Effector memory CD4-positive, alpha-beta T cell (primary cell): Measurements from ENCODE around the gene KRTAP12-4.

Experiments
- DNase-seq, 3 donors: peaks; one replicate each; pipeline ENCODE4 v3.0.0-alpha.2; 2020
- H3K27ac ChIP-seq: 2 replicates; pipeline ENCODE4 v1.7.0; 2013; ENCODE audit warnings: mild to moderate bottlenecking, low read length, moderate library complexity; ENCODE audit not compliant: insufficient read depth, poor library complexity, severe bottlenecking
- H3K27me3 ChIP-seq: replicated peaks from 2 replicates; pipeline ENCODE4 v1.7.0; 2013; ENCODE audit warnings: mild to moderate bottlenecking, low read length; ENCODE audit not compliant: insufficient read depth, control insufficient read depth, poor library complexity, severe bottlenecking
- H3K36me3 ChIP-seq: 2 replicates; pipeline ENCODE4 v1.7.0; 2013; ENCODE audit warnings: mild to moderate bottlenecking, low read length, moderate library complexity; ENCODE audit not compliant: control insufficient read depth, insufficient read depth
- H3K4me1 ChIP-seq: 2 replicates; pipeline ENCODE4 v1.7.0; 2013; ENCODE audit warnings: low read length, mild to moderate bottlenecking; ENCODE audit not compliant: control insufficient read depth, insufficient read depth, poor library complexity, severe bottlenecking
- H3K4me3 ChIP-seq: 2 replicates; pipeline ENCODE4 v1.7.0; 2013; ENCODE audit warnings: low read length, low read depth, mild to moderate bottlenecking; ENCODE audit not compliant: insufficient read depth, poor library complexity, severe bottlenecking
- H3K9me3 ChIP-seq: 2 replicates; pipeline ENCODE4 v1.7.0; 2013; ENCODE audit warnings: mild to moderate bottlenecking, low read length, moderate library complexity; ENCODE audit not compliant: control insufficient read depth

The KRTAP12-4 gene

DNA sequence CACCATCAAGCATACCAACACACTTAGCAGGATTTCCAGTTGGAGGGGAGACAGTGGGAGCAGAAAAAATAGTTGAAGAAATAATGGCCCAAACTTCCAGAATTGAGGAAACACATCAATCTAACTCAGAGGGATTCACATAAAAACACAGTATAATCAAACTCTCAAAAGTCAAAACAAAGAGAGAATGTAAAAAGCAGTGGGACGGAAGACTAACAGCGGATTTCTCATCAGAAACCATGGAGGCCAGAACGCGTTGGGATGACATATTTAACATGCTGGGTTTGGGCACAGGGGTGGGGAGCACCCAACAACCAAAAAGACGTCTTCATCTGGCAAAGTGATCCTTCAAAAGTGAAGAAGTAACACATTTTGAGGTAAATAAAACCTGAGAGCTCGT is 34.6 kb downstream of the KRTAP12-4 start:
- Histone ChIP-seq H3K27ac (no peak overlapping the region), H3K4me1 (peaks cover 25% of the 10 kb centered on the region), H3K27me3 (no peaks in the 10 kb centered on the region), H3K36me3 (no peaks in the 10 kb centered on the region), H3K9me3 (peaks cover 7% of the 10 kb centered on the region), H3K4me3 (no peak overlapping the region)
- no peak for DNase-seq

GRCh38 chr21:44618909-44619308 is 35.5 kb downstream of the KRTAP12-4 start:
- DNase-seq, result peak; percentile 36 to 51 (median 45)
- peaks cover under 1% of the 10 kb centered on the region for H3K9me3 ChIP-seq

GRCh38 chr21:44618504-44618903 is 36.0 kb downstream of the KRTAP12-4 start:
- Histone ChIP-seq H3K27me3 (no peaks in the 10 kb centered on the region), H3K27ac (peak overlapping the region; percentile 44), H3K4me1 (peaks cover 25% of the 10 kb centered on the region), H3K9me3 (no peaks in the 10 kb centered on the region), H3K36me3 (no peaks in the 10 kb centered on the region), H3K4me3 (peak overlapping the region; percentile 6)
- DNase-seq, result no peak

More at GRCh38 chr21:44618909-44619308, 35.5 kb downstream of the KRTAP12-4 start:
- H3K27ac ChIP-seq, result peak overlapping the region; percentile 44
- no peaks in the 10 kb centered on the region for H3K36me3 ChIP-seq
- peaks cover 25% of the 10 kb centered on the region for H3K4me1 ChIP-seq
- no peak overlapping the region for H3K4me3 ChIP-seq
- H3K27me3 ChIP-seq, result no peaks in the 10 kb centered on the region

DNA sequence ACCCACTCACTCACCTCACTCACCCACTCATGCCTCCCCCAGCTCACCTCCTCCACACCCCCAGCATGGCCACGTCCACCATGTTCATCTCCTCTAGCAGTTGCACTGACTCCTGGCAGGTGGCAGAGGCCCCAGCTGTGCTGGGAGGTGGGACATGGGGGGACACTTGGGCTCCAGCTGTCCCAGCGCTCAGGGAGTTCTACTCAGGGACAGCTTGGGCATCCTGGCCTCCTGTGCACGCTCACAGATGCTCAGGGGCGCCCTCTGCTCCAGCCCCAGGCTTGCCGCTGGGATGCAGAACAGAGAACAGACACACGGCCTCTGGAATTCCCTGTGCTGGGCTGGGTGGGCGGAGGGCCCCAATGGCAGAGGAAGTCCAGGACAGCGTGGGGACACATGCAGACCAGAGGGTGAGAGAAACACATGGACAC is 37.4 kb downstream of the KRTAP12-4 start:
- Histone ChIP-seq H3K4me1 (peaks cover 25% of the 10 kb centered on the region), H3K36me3 (no peaks in the 10 kb centered on the region), H3K4me3 (no peak overlapping the region), H3K27me3 (no peaks in the 10 kb centered on the region), H3K9me3 (no peaks in the 10 kb centered on the region), H3K27ac (no peak overlapping the region)
- no peak for DNase-seq

- Histone ChIP-seq H3K4me1 (peaks cover 25% of the 10 kb centered on the region), H3K27me3 (no peaks in the 10 kb centered on the region), H3K36me3 (no peaks in the 10 kb centered on the region), H3K4me3 (no peak overlapping the region), H3K27ac (no peak overlapping the region), H3K9me3 (no peaks in the 10 kb centered on the region)
- no peak for DNase-seq
Observed at GRCh38 chr21:44616591-44616926, 37.9 kb downstream of the KRTAP12-4 start.

DNA sequence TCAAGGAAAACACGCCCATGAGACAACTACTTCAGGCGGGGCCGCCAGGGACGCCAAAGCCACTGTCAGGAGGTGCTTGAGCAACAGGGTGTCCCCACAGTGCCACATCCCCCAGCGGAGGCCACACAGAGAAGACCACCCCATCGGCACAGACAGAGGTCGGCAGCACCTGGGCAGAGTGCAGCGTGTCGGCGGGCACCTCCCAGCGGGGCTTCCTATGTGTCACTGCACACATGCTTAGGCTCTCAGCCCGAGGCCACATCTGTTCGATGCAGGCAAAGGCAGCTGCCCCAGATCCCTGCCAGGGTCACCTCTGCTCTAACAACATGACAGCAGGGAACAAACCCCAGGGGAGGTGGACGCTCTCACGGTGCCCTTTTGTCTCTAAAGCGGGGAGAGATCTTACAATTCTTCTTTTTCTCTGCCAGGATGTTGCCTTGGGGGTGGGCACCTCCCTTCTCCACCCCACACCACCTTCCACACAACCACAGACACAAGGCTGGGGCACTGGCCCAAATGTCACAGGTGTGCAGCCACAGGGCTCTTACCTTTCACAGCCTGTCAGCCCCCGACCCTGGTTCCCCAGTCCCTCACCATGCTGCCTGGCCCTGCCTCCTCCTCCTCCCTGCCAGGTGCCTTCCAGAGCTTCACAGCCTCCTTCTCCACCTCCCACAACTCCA is 38.4 kb downstream of the KRTAP12-4 start:
- H3K9me3 ChIP-seq, result no peaks in the 10 kb centered on the region
- no peak overlapping the region for H3K4me3 ChIP-seq
- peaks cover 25% of the 10 kb centered on the region for H3K4me1 ChIP-seq
- no peak for DNase-seq
- no peak overlapping the region for H3K27ac ChIP-seq
- no peaks in the 10 kb centered on the region for H3K27me3 ChIP-seq
- no peaks in the 10 kb centered on the region for H3K36me3 ChIP-seq

- H3K9me3 ChIP-seq, result no peaks in the 10 kb centered on the region
- H3K36me3 ChIP-seq, result no peaks in the 10 kb centered on the region
- H3K4me3 ChIP-seq, result no peak overlapping the region
- DNase-seq, result no peak
- peaks cover 25% of the 10 kb centered on the region for H3K4me1 ChIP-seq
- no peak overlapping the region for H3K27ac ChIP-seq
- no peaks in the 10 kb centered on the region for H3K27me3 ChIP-seq
Observed at GRCh38 chr21:44615466-44615865, 39.0 kb downstream of the KRTAP12-4 start.

DNA sequence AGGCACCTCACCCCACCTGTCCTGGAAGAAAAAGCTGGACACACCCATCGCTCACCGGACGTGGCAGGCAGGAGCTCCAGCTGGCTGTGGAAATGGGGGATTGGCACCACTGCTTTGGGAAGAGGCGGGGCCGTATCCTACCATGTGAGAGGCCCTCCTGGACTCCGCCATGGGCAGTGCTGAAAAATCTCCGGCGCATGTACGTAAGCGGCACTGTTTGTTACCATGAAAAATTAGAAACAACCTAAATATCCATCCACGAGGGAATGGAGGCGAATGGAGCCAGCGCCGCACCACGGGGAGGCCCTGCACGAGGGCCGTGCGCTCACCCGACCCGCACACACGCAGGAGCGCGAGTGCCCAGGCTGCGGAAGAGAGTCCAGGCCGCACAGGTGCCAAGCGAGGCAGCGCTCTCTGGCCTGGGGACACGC is 39.5 kb downstream of the KRTAP12-4 start:
- Histone ChIP-seq H3K4me3 (no peak overlapping the region), H3K27me3 (no peaks in the 10 kb centered on the region), H3K36me3 (no peaks in the 10 kb centered on the region), H3K27ac (no peak overlapping the region), H3K9me3 (no peaks in the 10 kb centered on the region), H3K4me1 (peaks cover 23% of the 10 kb centered on the region)
- DNase-seq, result no peak

GRCh38 chr21:44614161-44614631 is 40.3 kb downstream of the KRTAP12-4 start:
- Histone ChIP-seq H3K27me3 (no peaks in the 10 kb centered on the region), H3K27ac (no peak overlapping the region), H3K4me3 (no peak overlapping the region), H3K36me3 (no peaks in the 10 kb centered on the region), H3K4me1 (peaks cover 15% of the 10 kb centered on the region), H3K9me3 (no peaks in the 10 kb centered on the region)
- DNase-seq, result no peak

GRCh38 chr21:44613386-44614155 is 40.9 kb downstream of the KRTAP12-4 start:
- H3K27me3 ChIP-seq, result no peaks in the 10 kb centered on the region
- no peak overlapping the region for H3K4me3 ChIP-seq
- H3K36me3 ChIP-seq, result no peaks in the 10 kb centered on the region
- H3K27ac ChIP-seq, result no peak overlapping the region
- H3K9me3 ChIP-seq, result no peaks in the 10 kb centered on the region
- DNase-seq, result no peak
- peaks cover 10% of the 10 kb centered on the region for H3K4me1 ChIP-seq
